Measurements from ENCODE around the gene AGAP3.
"Not testable (repeated sequence)": the region's sequence is repeated elsewhere in the genome, so short reads cannot be mapped to it uniquely, and the experiment has no call there.

AGAP3 gene

GRCh38 chr7:151040616-151041375, 45.5 kb upstream of the AGAP3 start:
- Histone ChIP-seq H2AFZ (ENCODE audit: low read depth, low read length) (no peak overlapping the region), H3K9ac (ENCODE audit: low read depth, low read length) (no peak overlapping the region), H3K79me2 (ENCODE audit: insufficient read depth, low read length) (no peaks in the 10 kb centered on the region), H3K4me1 (ENCODE audit: insufficient read depth, low read length) (no peaks in the 10 kb centered on the region), H3K9me3 (ENCODE audit: insufficient read depth, low read length, severe bottlenecking) (no peaks in the 10 kb centered on the region), H3K4me3 (ENCODE audit: low read depth in 1 of 2, low read length in 2 of 2) (no peak overlapping the region), H3K36me3 (ENCODE audit: insufficient read depth, low read length) (peaks cover 58% of the 10 kb centered on the region), H4K20me1 (ENCODE audit: insufficient read depth, low read length) (peaks cover 3% of the 10 kb centered on the region; the same call in 1 of the 2 replicates), H3K4me2 (ENCODE audit: insufficient read depth, low read length) (no peak overlapping the region), H3K27me3 (ENCODE audit: insufficient read depth, low read length, poor library complexity) (no peaks in the 10 kb centered on the region), H3K27ac (ENCODE audit: low read length) (no peak overlapping the region)
- TF ChIP-seq EZH2 (IDR thresholded peaks at IDR 0.05; ENCODE audit: borderline replicate concordance, low read depth, low read length, severe bottlenecking) (no peak), CTCF (IDR thresholded peaks at IDR 0.05; ENCODE audit: borderline replicate concordance, extremely low read depth, low read length, poor library complexity, severe bottlenecking) (no peak)
- no peak for ATAC-seq (ENCODE audit: insufficient read depth, low read depth)
- no peak for DNase-seq

GRCh38 chr7:151043449-151043848, 42.8 kb upstream of the AGAP3 start:
- H3K4me1 ChIP-seq (ENCODE audit: insufficient read depth, low read length), result not testable (repeated sequence)

DNA sequence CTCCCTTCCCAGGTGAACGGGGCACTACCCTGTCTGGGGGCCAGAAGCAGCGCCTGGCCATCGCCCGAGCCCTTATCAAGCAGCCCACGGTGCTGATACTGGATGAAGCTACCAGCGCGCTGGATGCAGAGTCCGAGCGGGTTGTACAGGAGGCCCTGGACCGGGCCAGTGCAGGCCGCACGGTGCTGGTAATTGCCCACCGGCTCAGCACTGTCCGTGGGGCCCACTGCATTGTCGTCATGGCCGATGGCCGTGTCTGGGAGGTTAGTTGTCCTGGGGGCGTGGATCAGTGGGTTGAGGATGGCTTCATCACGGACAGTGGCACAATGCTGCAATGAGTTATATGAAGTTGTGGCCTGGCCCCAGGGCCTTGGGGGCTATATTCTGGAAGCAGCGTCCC, 42.3 kb upstream of the AGAP3 start:
- TF ChIP-seq CTCF (IDR thresholded peaks at IDR 0.05; ENCODE audit: borderline replicate concordance, extremely low read depth, low read length, poor library complexity, severe bottlenecking), result no peak
- TF ChIP-seq EZH2 (IDR thresholded peaks at IDR 0.05; ENCODE audit: borderline replicate concordance, low read depth, low read length, severe bottlenecking), result no peak
- Histone ChIP-seq H3K9ac (ENCODE audit: low read depth, low read length) (no peak overlapping the region), H3K4me1 (ENCODE audit: insufficient read depth, low read length) (no peaks in the 10 kb centered on the region), H3K4me3 (ENCODE audit: low read depth in 1 of 2, low read length in 2 of 2) (no peak overlapping the region), H2AFZ (ENCODE audit: low read depth, low read length) (no peak overlapping the region), H3K4me2 (ENCODE audit: insufficient read depth, low read length) (no peak overlapping the region), H3K36me3 (ENCODE audit: insufficient read depth, low read length) (peaks cover 38% of the 10 kb centered on the region), H3K9me3 (ENCODE audit: insufficient read depth, low read length, severe bottlenecking) (no peaks in the 10 kb centered on the region), H3K27me3 (ENCODE audit: insufficient read depth, low read length, poor library complexity) (no peaks in the 10 kb centered on the region), H4K20me1 (ENCODE audit: insufficient read depth, low read length) (peaks cover 10% of the 10 kb centered on the region; the same call in 1 of the 2 replicates), H3K79me2 (ENCODE audit: insufficient read depth, low read length) (no peaks in the 10 kb centered on the region), H3K27ac (ENCODE audit: low read length) (no peak overlapping the region)
- DNase-seq (no peak), ATAC-seq (ENCODE audit: insufficient read depth, low read depth) (no peak)

More at GRCh38 chr7:151043449-151043848, 42.8 kb upstream of the AGAP3 start:
- not testable (repeated sequence) for ATAC-seq (ENCODE audit: insufficient read depth, low read depth); H3K4me2 ChIP-seq (ENCODE audit: insufficient read depth, low read length); H3K79me2 ChIP-seq (ENCODE audit: insufficient read depth, low read length); H3K27me3 ChIP-seq (ENCODE audit: insufficient read depth, low read length, poor library complexity); H3K9me3 ChIP-seq (ENCODE audit: insufficient read depth, low read length, severe bottlenecking); H4K20me1 ChIP-seq (ENCODE audit: insufficient read depth, low read length); H3K27ac ChIP-seq (ENCODE audit: low read length); H2AFZ ChIP-seq (ENCODE audit: low read depth, low read length); H3K9ac ChIP-seq (ENCODE audit: low read depth, low read length); DNase-seq; H3K4me3 ChIP-seq (ENCODE audit: low read depth in 1 of 2, low read length in 2 of 2)
- peaks cover 38% of the 10 kb centered on the region for H3K36me3 ChIP-seq (ENCODE audit: insufficient read depth, low read length)

- ATAC-seq (ENCODE audit: insufficient read depth, low read depth) (no peak), DNase-seq (no peak)
- H3K4me3 ChIP-seq (ENCODE audit: low read depth in 1 of 2, low read length in 2 of 2), result no peak overlapping the region
- no peak overlapping the region for H3K4me2 ChIP-seq (ENCODE audit: insufficient read depth, low read length)
- H3K4me1 ChIP-seq (ENCODE audit: insufficient read depth, low read length), result no peaks in the 10 kb centered on the region
- peaks cover 38% of the 10 kb centered on the region for H3K36me3 ChIP-seq (ENCODE audit: insufficient read depth, low read length)
- no peak overlapping the region for H3K9ac ChIP-seq (ENCODE audit: low read depth, low read length)
- no peaks in the 10 kb centered on the region for H3K27me3 ChIP-seq (ENCODE audit: insufficient read depth, low read length, poor library complexity)
- H2AFZ ChIP-seq (ENCODE audit: low read depth, low read length), result no peak overlapping the region
- H3K79me2 ChIP-seq (ENCODE audit: insufficient read depth, low read length), result no peaks in the 10 kb centered on the region
- H4K20me1 ChIP-seq (ENCODE audit: insufficient read depth, low read length), result peaks cover 19% of the 10 kb centered on the region
- no peaks in the 10 kb centered on the region for H3K9me3 ChIP-seq (ENCODE audit: insufficient read depth, low read length, severe bottlenecking)
- no peak overlapping the region for H3K27ac ChIP-seq (ENCODE audit: low read length)
- no peak for TF ChIP-seq CTCF (IDR thresholded peaks at IDR 0.05; ENCODE audit: borderline replicate concordance, extremely low read depth, low read length, poor library complexity, severe bottlenecking)
- TF ChIP-seq EZH2 (IDR thresholded peaks at IDR 0.05; ENCODE audit: borderline replicate concordance, low read depth, low read length, severe bottlenecking), result no peak
Observed at GRCh38 chr7:151045262-151045661, 41.0 kb upstream of the AGAP3 start.

Data from DND-41 (cell line).